Neural progenitor cell (in vitro differentiated cells): ENCODE results near the gene CHRNA1. TPM values are rescaled to one million over a fixed set of nuclear protein-coding genes. Genes with fewer than 3 reads are reported as not detected.

Experiments
- DNase-seq: peaks from one replicate; pipeline ENCODE4 v3.0.0-alpha.2; 2016; ENCODE audit warnings: low spot score
- H2AFZ ChIP-seq: fragments of 200-600 bp; sonication (generic); replicated peaks from 2 replicates; pipeline ENCODE4 v1.6.1; 2016; ENCODE audit warnings: antibody characterized with exemption
- H3F3A ChIP-seq: fragments of 200-600 bp; sonication (generic); 2 replicates; pipeline ENCODE4 v1.6.1; 2016; ENCODE audit warnings: antibody characterized with exemption, low read depth
- H3K27ac ChIP-seq: fragments of 200-600 bp; sonication (generic); 2 replicates; pipeline ENCODE4 v1.5.1; 2016; ENCODE audit warnings: mild to moderate bottlenecking
- H3K27me3 ChIP-seq: fragments of 200-600 bp; sonication (generic); 2 replicates; pipeline ENCODE4 v1.6.1; 2016; ENCODE audit warnings: mild to moderate bottlenecking, moderate library complexity
- H3K36me3 ChIP-seq: fragments of 200-600 bp; sonication (generic); 2 replicates; pipeline ENCODE4 v1.5.1; 2016
- H3K4me1 ChIP-seq: fragments of 200-600 bp; sonication (generic); 2 replicates; pipeline ENCODE4 v1.6.1; 2016; ENCODE audit warnings: mixed run types
- H3K4me2 ChIP-seq: fragments of 200-600 bp; sonication (generic); 2 replicates; pipeline ENCODE4 v1.6.1; 2016
- H3K4me3 ChIP-seq: fragments of 200-600 bp; sonication (generic); 2 replicates; pipeline ENCODE4 v1.5.1; 2016
- H3K79me2 ChIP-seq: fragments of 200-600 bp; sonication (generic); 2 replicates; pipeline ENCODE4 v1.6.1; 2016; ENCODE audit warnings: low read depth
- H3K9ac ChIP-seq: fragments of 200-600 bp; sonication (generic); 2 replicates; pipeline ENCODE4 v1.6.1; 2016
- H3K9me3 ChIP-seq: fragments of 200-600 bp; sonication (generic); 2 replicates; pipeline ENCODE4 v1.5.1; 2016; ENCODE audit warnings: low read depth
- H4K20me1 ChIP-seq: fragments of 200-600 bp; sonication (generic); 2 replicates; pipeline ENCODE4 v1.6.1; 2016; ENCODE audit warnings: low read depth
- H3K27ac Mint-ChIP-seq: 3 replicates; pipeline ENCODE4 v1.8.0; 2021; ENCODE audit warnings: mixed read lengths
- H3K27me3 Mint-ChIP-seq: 2 replicates; pipeline ENCODE4 v1.8.0; 2022; ENCODE audit warnings: low read depth, mild to moderate bottlenecking, inconsistent platforms, moderate library complexity, mixed read lengths; ENCODE audit not compliant: insufficient read depth
- H3K36me3 Mint-ChIP-seq: 3 replicates; pipeline ENCODE4 v1.8.0; 2021; ENCODE audit warnings: mixed read lengths
- H3K4me1 Mint-ChIP-seq: 3 replicates; pipeline ENCODE4 v1.8.0; 2021; ENCODE audit warnings: mixed read lengths
- H3K4me3 Mint-ChIP-seq: 3 replicates; pipeline ENCODE4 v1.8.0; 2021; ENCODE audit warnings: mild to moderate bottlenecking, moderate library complexity, mixed read lengths
- H3K9me3 Mint-ChIP-seq: 3 replicates; pipeline ENCODE4 v1.8.0; 2020; ENCODE audit warnings: mixed read lengths
- CTCF ChIP-seq: fragments of 200-600 bp; sonication (generic); IDR thresholded peaks from 2 replicates; pipeline ENCODE4 v1.5.1; 2017; ENCODE audit warnings: antibody characterized with exemption, mild to moderate bottlenecking
- EZH2 ChIP-seq: fragments of 200-600 bp; sonication (generic); IDR thresholded peaks from 2 replicates; pipeline ENCODE4 v1.6.1; 2017; ENCODE audit warnings: antibody characterized with exemption, mild to moderate bottlenecking, moderate library complexity
- EZH2phosphoT487 ChIP-seq: fragments of 200-600 bp; sonication (generic); IDR thresholded peaks from 2 replicates; pipeline ENCODE4 v1.6.1; 2017; ENCODE audit warnings: antibody characterized with exemption
- total RNA-seq: library from RNA; depleted of rRNA; stranded (reverse); fragments of >200 nt; gene quantifications from 2 replicates; pipeline ENCODE4 v1.2.3, GENCODE V29; 2015; ENCODE audit warnings: low replicate concordance

CHRNA1 gene
- total RNA-seq, 1 donor from 2014 or later: 0.11 TPM

- Histone ChIP-seq H2AFZ (no peak overlapping the region), H3K4me3 (no peak overlapping the region), H3K9me3 (no peaks in the 10 kb centered on the region), H3K27me3 (no peaks in the 10 kb centered on the region), H3K27ac (no peak overlapping the region), H3K36me3 (no peaks in the 10 kb centered on the region), H3K9ac (no peak overlapping the region), H3K4me2 (no peak overlapping the region), H3F3A (peaks cover 31% of the 10 kb centered on the region), H3K4me1 (peaks cover 23% of the 10 kb centered on the region), H4K20me1 (no peaks in the 10 kb centered on the region), H3K79me2 (no peaks in the 10 kb centered on the region)
- H3K4me1 Mint-ChIP-seq: peaks cover 35% of the 10 kb centered on the region
- H3K27ac Mint-ChIP-seq: no peak overlapping the region
- TF ChIP-seq EZH2 (no peak), CTCF (no peak), EZH2phosphoT487 (no peak)
- H3K36me3 Mint-ChIP-seq: peaks cover 4% of the 10 kb centered on the region
- no peak overlapping the region for H3K4me3 Mint-ChIP-seq
- peaks cover 7% of the 10 kb centered on the region for H3K27me3 Mint-ChIP-seq
- peaks cover 7% of the 10 kb centered on the region for H3K9me3 Mint-ChIP-seq
- DNase-seq: no peak
Observed at GRCh38 chr2:174786066-174786725, 21.9 kb upstream of the CHRNA1 start.

- Histone ChIP-seq H3F3A (peaks cover 30% of the 10 kb centered on the region), H4K20me1 (no peaks in the 10 kb centered on the region), H3K27ac (no peak overlapping the region), H3K9ac (no peak overlapping the region), H3K4me3 (no peak overlapping the region), H3K9me3 (no peaks in the 10 kb centered on the region), H3K36me3 (no peaks in the 10 kb centered on the region), H3K4me1 (peaks cover 18% of the 10 kb centered on the region), H3K79me2 (no peaks in the 10 kb centered on the region), H3K4me2 (no peak overlapping the region), H3K27me3 (no peaks in the 10 kb centered on the region), H2AFZ (no peak overlapping the region)
- TF ChIP-seq EZH2phosphoT487: no peak
- no peak for TF ChIP-seq EZH2
- TF ChIP-seq CTCF: no peak
- Mint-ChIP-seq H3K4me1 (peaks cover 38% of the 10 kb centered on the region), H3K27me3 (peaks cover 7% of the 10 kb centered on the region), H3K9me3 (peaks cover 7% of the 10 kb centered on the region), H3K36me3 (peaks cover 4% of the 10 kb centered on the region), H3K4me3 (no peak overlapping the region), H3K27ac (no peak overlapping the region)
- no peak for DNase-seq
Observed at GRCh38 chr2:174785481-174785880, 21.2 kb upstream of the CHRNA1 start.

- H2AFZ ChIP-seq: no peak overlapping the region
- peaks cover 38% of the 10 kb centered on the region for H3K4me1 Mint-ChIP-seq
- H3K27me3 Mint-ChIP-seq: peaks cover 7% of the 10 kb centered on the region
- peaks cover 24% of the 10 kb centered on the region for H3K4me1 ChIP-seq
- H4K20me1 ChIP-seq: no peaks in the 10 kb centered on the region
- no peaks in the 10 kb centered on the region for H3K9me3 ChIP-seq
- peaks cover under 1% of the 10 kb centered on the region for H3K36me3 Mint-ChIP-seq
- H3F3A ChIP-seq: peaks cover 29% of the 10 kb centered on the region
- H3K4me3 ChIP-seq: no peak overlapping the region
- no peak overlapping the region for H3K27ac Mint-ChIP-seq
- H3K27me3 ChIP-seq: no peaks in the 10 kb centered on the region
- no peak for DNase-seq
- no peaks in the 10 kb centered on the region for H3K36me3 ChIP-seq
- H3K79me2 ChIP-seq: no peaks in the 10 kb centered on the region
- H3K4me2 ChIP-seq: no peak overlapping the region
- no peak overlapping the region for H3K4me3 Mint-ChIP-seq
- no peak overlapping the region for H3K27ac ChIP-seq
- no peak for TF ChIP-seq CTCF
- TF ChIP-seq EZH2phosphoT487: no peak
- no peak for TF ChIP-seq EZH2
- H3K9me3 Mint-ChIP-seq: peaks cover 3% of the 10 kb centered on the region
- H3K9ac ChIP-seq: no peak overlapping the region
Observed at GRCh38 chr2:174784909-174785308, 20.6 kb upstream of the CHRNA1 start.
